ENCODE data around the gene STX11. TPM values are rescaled to one million over a fixed set of nuclear protein-coding genes. Genes with fewer than 3 reads are reported as not detected.

The STX11 gene
- total RNA-seq, 4 donors from 2014 or later: 9.3 to 15.4 (median 11.2) TPM

GRCh38 chr6:144162977-144163376, 12.7 kb downstream of the STX11 start:
- no peak for DNase-seq
- 80 to 85% methylated on average over 7 of the region's 7 CpGs for WGBS, 2 donors
- no peaks in the 10 kb centered on the region for H3K36me3 ChIP-seq
- no peaks in the 10 kb centered on the region for H3K9me3 ChIP-seq
- no peaks in the 10 kb centered on the region for H3K27me3 ChIP-seq
- H3K4me3 ChIP-seq: no peak overlapping the region
- TF ChIP-seq CTCF (IDR thresholded peaks at IDR 0.05) (no peak), POLR2A (IDR thresholded peaks at IDR 0.05) (no peak)
- intact Hi-C loops (cut with DNase I): no loop called here
- no peak overlapping the region for H3K27ac ChIP-seq
- peaks cover 4 to 9% (median 6%) of the 10 kb centered on the region in 3 donors for H3K4me1 ChIP-seq

- no peaks in the 10 kb centered on the region for H3K9me3 ChIP-seq
- no peak for TF ChIP-seq CTCF (IDR thresholded peaks at IDR 0.05)
- no peak for TF ChIP-seq POLR2A (IDR thresholded peaks at IDR 0.05)
- WGBS, 2 donors: 88% methylated on average over 5 of the region's 5 CpGs
- intact Hi-C loops (cut with DNase I): no loop called here
- DNase-seq: no peak
- no peaks in the 10 kb centered on the region for H3K4me1 ChIP-seq
- H3K27me3 ChIP-seq: no peaks in the 10 kb centered on the region
- H3K27ac ChIP-seq: no peak overlapping the region
- no peak overlapping the region for H3K4me3 ChIP-seq
- no peaks in the 10 kb centered on the region for H3K36me3 ChIP-seq
Observed at GRCh38 chr6:144165784-144166183, 15.5 kb downstream of the STX11 start.

- 86 to 98% methylated on average over 2 of the region's 2 CpGs for WGBS, 2 donors
- TF ChIP-seq CTCF (IDR thresholded peaks at IDR 0.05) (no peak), POLR2A (IDR thresholded peaks at IDR 0.05) (no peak)
- no peak overlapping the region for H3K27ac ChIP-seq
- H3K4me3 ChIP-seq: no peak overlapping the region
- intact Hi-C loops (cut with DNase I): no loop called here
- H3K4me1 ChIP-seq: no peaks in the 10 kb centered on the region
- DNase-seq: no peak
- H3K9me3 ChIP-seq: no peaks in the 10 kb centered on the region
- H3K36me3 ChIP-seq: peaks cover 0 to 7% (median 0%) of the 10 kb centered on the region in 3 donors
- no peaks in the 10 kb centered on the region for H3K27me3 ChIP-seq
Observed at GRCh38 chr6:144170044-144170443, 19.7 kb downstream of the STX11 start.

GRCh38 chr6:144171406-144171805, 21.1 kb downstream of the STX11 start:
- no peak for DNase-seq
- intact Hi-C loops (cut with DNase I): no loop called here
- TF ChIP-seq POLR2A (IDR thresholded peaks at IDR 0.05): no peak
- no peak for TF ChIP-seq CTCF (IDR thresholded peaks at IDR 0.05)

GRCh38 chr6:144174006-144174405, 23.7 kb downstream of the STX11 start:
- WGBS, 2 donors: 87 to 89% methylated on average over 5 of the region's 5 CpGs
- Histone ChIP-seq H3K4me1 (no peaks in the 10 kb centered on the region), H3K36me3 (peaks cover 0 to 7% (median 0%) of the 10 kb centered on the region in 3 donors), H3K27me3 (no peaks in the 10 kb centered on the region), H3K4me3 (no peak overlapping the region), H3K9me3 (no peaks in the 10 kb centered on the region), H3K27ac (no peak overlapping the region)
- intact Hi-C loops (cut with DNase I): no loop called here
- no peak for DNase-seq
- TF ChIP-seq CTCF (IDR thresholded peaks at IDR 0.05): no peak
- no peak for TF ChIP-seq POLR2A (IDR thresholded peaks at IDR 0.05)

More at GRCh38 chr6:144171406-144171805, 21.1 kb downstream of the STX11 start:
- peaks cover 0 to 7% (median 0%) of the 10 kb centered on the region in 3 donors for H3K36me3 ChIP-seq
- H3K27ac ChIP-seq: no peak overlapping the region
- 72 to 81% methylated on average over 3 of the region's 3 CpGs for WGBS, 2 donors
- H3K27me3 ChIP-seq: no peaks in the 10 kb centered on the region
- no peaks in the 10 kb centered on the region for H3K4me1 ChIP-seq
- H3K9me3 ChIP-seq: no peaks in the 10 kb centered on the region
- H3K4me3 ChIP-seq: no peak overlapping the region
